GM12873 (cell line): ENCODE measurements around the gene PPM1H.

ENCODE experiments used
- CTCF ChIP-seq: IDR thresholded peaks from 2 replicates; pipeline ENCODE4 v1.5.1; 2012; ENCODE audit warnings: low read depth, mild to moderate bottlenecking, moderate library complexity, low read length, control low read depth; ENCODE audit not compliant: insufficient read depth; ENCODE audit errors: missing control alignments

Gene PPM1H

GRCh38 chr12:62817556-62818271, 117.2 kb downstream of the PPM1H start:
- TF ChIP-seq CTCF: no peak

DNA sequence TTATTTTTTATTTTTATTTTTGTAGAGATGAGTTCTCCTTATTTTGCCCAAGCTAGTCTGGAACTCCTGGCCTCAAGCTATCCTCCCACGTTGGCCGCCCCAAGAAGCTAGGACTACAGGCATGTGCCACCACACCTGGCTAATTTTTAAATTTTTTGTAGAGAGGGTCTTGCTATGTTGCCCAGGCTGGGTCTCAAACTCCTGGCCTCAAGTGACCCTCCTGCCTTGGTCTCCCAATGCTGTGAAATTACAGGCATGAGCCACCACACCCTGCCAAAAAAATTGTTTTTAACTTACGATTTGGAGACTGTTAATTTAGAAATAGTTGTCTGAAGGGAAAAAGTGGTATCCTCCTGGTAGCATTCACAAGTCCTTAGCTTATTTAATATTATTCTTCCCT, 120.7 kb downstream of the PPM1H start:
- TF ChIP-seq CTCF: no peak

DNA sequence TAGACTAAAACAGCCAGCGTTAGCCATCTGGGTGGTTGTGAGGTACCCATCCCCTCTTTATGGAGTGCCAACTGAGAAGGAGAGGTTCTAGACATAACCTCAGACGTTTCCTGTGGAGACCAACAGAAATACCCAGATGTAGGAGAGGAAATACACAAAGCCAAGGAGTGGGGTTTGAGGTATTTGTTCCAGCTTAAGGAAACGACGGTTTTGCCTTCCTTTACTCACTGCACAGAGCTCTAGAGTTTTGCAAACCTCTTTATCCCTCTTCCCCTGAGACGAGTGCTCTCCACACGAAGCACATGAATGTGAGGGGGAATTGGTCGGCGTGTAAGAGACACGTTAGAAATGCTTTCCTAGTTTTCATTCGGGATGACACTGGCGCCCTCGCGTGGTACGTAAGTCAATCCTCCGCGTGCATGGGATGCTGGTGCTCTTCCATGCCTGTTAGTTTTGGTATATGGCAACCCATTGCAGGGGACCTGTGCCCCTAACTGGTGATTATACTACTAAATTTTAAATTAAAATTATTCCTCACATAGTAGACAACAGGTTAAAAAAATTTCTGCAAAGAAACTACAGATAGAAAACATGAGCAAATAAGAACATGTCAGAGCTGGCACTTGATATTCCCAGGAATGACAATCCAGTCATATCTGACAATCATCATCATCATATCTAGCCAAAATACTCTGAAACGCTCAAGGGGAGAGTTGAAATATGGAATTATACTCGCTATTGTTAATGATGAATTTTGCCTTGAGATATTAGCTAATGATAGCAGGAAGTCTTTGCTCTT, 121.7 kb downstream of the PPM1H start:
- peak; percentile 83 for TF ChIP-seq CTCF

- no peak for TF ChIP-seq CTCF
Measured at GRCh38 chr12:62808166-62808879, 126.6 kb downstream of the PPM1H start.

- TF ChIP-seq CTCF: no peak
Measured at GRCh38 chr12:62806893-62807292, 128.1 kb downstream of the PPM1H start.

DNA sequence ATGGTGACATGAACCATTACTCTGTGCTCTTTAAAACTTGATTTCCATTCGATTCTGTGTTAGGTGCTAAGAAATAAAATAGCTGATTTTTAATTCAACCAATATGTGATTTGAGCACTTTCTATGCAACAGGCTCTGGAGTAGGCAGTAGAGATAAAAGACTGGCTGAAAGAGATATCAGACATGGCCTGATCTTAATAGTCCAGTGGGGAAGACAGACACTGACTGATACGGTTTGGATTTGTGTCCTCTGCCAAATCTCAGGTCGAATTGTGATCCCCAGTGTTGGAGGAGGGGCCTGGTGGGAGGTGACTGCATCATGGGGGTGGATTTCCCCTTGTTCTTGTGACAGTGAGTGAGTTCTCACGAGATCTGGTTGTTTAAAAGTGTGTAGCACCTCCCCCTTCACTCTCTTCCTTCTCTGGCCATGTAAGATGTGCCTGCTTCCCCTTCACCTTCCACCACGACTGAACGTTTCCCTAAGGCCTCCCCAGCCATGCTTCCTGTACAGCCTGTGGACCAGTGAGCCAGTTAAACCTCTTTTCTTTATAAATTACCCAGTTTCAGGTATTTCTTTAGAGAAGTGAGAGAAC, 128.6 kb downstream of the PPM1H start:
- TF ChIP-seq CTCF: no peak

DNA sequence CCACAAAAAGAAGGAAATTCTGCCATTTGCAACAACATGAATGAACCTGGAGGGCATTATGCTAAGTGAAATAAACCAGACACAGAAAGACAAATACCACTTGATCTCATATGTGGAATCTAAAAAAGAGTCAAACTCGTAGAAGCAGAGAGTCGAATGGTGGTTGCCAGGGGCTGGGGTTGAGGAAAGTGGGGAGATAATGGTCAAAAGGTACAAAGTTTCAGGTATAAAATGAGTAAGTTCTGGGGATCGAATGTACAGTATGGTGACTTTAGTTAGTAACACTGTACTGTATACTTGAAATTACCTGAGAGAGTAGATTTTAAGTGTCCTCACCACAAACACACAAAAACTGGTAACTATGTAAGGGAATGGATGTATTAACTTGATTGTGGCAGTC, 129.4 kb downstream of the PPM1H start:
- TF ChIP-seq CTCF: no peak
